C4-2B (cell line): ENCODE results near the gene NSMF.
A peak's percentile ranks its signal among the peaks of the same experiment; 100 is the strongest.

Source experiments
- H3K27ac ChIP-seq: fragments of 450-650 bp; 2 replicates; pipeline ENCODE4 v1.5.1; 2017
- CTCF ChIP-seq: fragments of 450-650 bp; conservative IDR thresholded peaks from 2 replicates; pipeline ENCODE4 v1.5.1; 2017; ENCODE audit warnings: mild to moderate bottlenecking
- ZFX ChIP-seq: fragments of 450-650 bp; IDR thresholded peaks from 2 replicates; pipeline ENCODE4 v1.6.1; 2017

Gene NSMF

DNA sequence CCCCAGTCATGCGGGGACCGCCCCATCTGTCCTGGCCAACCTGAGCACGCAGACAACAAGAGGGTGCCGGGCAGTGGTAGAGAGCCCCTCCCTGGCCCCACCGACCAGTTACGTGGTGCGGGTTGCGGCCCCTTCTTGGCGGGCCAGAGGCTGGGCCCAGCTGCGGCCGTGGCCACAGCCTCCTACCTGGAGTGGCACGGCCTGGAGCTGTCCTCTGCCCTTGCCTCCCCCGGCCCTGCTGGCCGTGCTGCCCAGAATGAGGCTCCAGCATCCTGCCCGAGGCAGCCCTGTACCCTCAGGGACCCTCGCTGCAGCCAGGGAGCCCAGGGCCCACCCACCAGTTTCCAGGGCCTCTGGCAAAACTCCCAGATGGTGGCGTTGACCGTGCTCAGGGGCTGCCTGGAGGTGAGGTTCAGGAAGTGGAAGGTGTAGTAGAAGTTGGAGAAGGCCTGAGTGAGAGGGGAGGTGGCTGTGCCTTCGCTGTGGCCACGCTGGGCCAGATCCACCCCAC lies 23.7 kb downstream of the NSMF start:
- H3K27ac ChIP-seq = peak overlapping the region; percentile 7; the same call in 1 of the 2 replicates
- TF ChIP-seq ZFX = no peak
- TF ChIP-seq CTCF = no peak

GRCh38 chr9:137434498-137435380 lies 24.4 kb downstream of the NSMF start:
- TF ChIP-seq ZFX (no peak), CTCF (no peak)
- no peak overlapping the region for H3K27ac ChIP-seq

- TF ChIP-seq ZFX = no peak
- TF ChIP-seq CTCF = no peak
- H3K27ac ChIP-seq = no peak overlapping the region
Observed at GRCh38 chr9:137433916-137434431, 25.2 kb downstream of the NSMF start.

- no peak for TF ChIP-seq CTCF
- TF ChIP-seq ZFX = no peak
- H3K27ac ChIP-seq = no peak overlapping the region
Observed at GRCh38 chr9:137433349-137433915, 25.7 kb downstream of the NSMF start.

GRCh38 chr9:137432687-137433348 lies 26.3 kb downstream of the NSMF start:
- H3K27ac ChIP-seq = no peak overlapping the region
- TF ChIP-seq ZFX = no peak
- TF ChIP-seq CTCF = no peak

DNA sequence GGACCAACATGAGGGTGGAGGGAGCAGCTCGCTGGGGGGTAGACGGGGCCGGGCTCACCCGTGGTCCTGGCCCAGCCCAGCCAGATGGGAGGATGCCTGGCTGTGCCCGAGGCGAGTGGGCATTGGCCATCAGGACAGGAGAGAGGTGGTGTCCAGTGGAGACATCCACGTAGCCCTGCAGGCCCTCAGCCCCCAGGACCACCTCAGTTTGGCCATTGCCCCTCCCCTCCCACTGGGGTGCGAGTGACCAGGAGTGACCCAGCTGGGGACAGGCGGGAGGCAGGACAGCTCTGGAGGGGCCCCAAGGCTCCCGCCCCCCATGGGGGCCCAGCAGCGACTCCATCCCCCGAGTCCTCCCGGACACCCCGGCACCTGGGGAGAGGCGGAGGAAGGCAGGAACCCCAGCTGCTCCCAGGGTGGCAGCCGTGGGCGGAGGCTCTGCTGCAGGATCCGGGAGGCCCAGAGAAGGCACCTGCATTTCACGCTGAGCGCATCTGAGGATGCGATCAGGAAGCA lies 27.7 kb downstream of the NSMF start:
- TF ChIP-seq ZFX = no peak
- TF ChIP-seq CTCF = no peak

More for the DNA sequence above, 27.7 kb downstream of the NSMF start:
- no peak overlapping the region for H3K27ac ChIP-seq
